COLO668 (cell line): Measurements from ENCODE around the gene ITLN1.
A peak's percentile ranks its signal among the peaks of the same experiment; 100 is the strongest.

Experiments used
- DNase-seq: peaks from one replicate; lab custom pipeline; 2025; ENCODE audit not compliant: unreplicated experiment; lab: John Stamatoyannopoulos, UW

The ITLN1 gene

GRCh38 chr1:160858507-160858906 lies 26.5 kb downstream of the ITLN1 start:
- DNase-seq: no peak

GRCh38 chr1:160858097-160858496 lies 26.9 kb downstream of the ITLN1 start:
- DNase-seq: no peak

- no peak for DNase-seq
These were observed 29.6 kb downstream of the ITLN1 start for GRCh38 chr1:160855181-160855981.

GRCh38 chr1:160853754-160854153 lies 31.2 kb downstream of the ITLN1 start:
- DNase-seq: no peak

- DNase-seq: no peak
These were observed 32.0 kb downstream of the ITLN1 start for GRCh38 chr1:160853014-160853413.

GRCh38 chr1:160850993-160851392 lies 34.0 kb downstream of the ITLN1 start:
- no peak for DNase-seq

GRCh38 chr1:160850541-160850940 lies 34.4 kb downstream of the ITLN1 start:
- no peak for DNase-seq

- DNase-seq: no peak
These were observed 38.7 kb downstream of the ITLN1 start for GRCh38 chr1:160846281-160846680.

GRCh38 chr1:160844447-160845232 lies 40.3 kb downstream of the ITLN1 start:
- DNase-seq: no peak

GRCh38 chr1:160841079-160841478 lies 43.9 kb downstream of the ITLN1 start:
- DNase-seq: no peak

- no peak for DNase-seq
These were observed 45.2 kb downstream of the ITLN1 start for GRCh38 chr1:160839746-160840145.

GRCh38 chr1:160838888-160839287 lies 46.1 kb downstream of the ITLN1 start:
- DNase-seq: no peak

- no peak for DNase-seq
These were observed 47.3 kb downstream of the ITLN1 start for GRCh38 chr1:160837558-160838205.

- no peak for DNase-seq
These were observed 47.9 kb downstream of the ITLN1 start for GRCh38 chr1:160836981-160837557.

- no peak for DNase-seq
These were observed 48.4 kb downstream of the ITLN1 start for GRCh38 chr1:160836561-160836960.

- no peak for DNase-seq
These were observed 49.2 kb downstream of the ITLN1 start for GRCh38 chr1:160835751-160836150.

GRCh38 chr1:160834945-160835565 lies 49.9 kb downstream of the ITLN1 start:
- DNase-seq: peak; percentile 22

- DNase-seq: peak; percentile 39
These were observed 54.4 kb downstream of the ITLN1 start for GRCh38 chr1:160830321-160831153.

GRCh38 chr1:160829766-160830165 lies 55.2 kb downstream of the ITLN1 start:
- DNase-seq: no peak

GRCh38 chr1:160827418-160827817 lies 57.6 kb downstream of the ITLN1 start:
- DNase-seq: no peak
